GM18909 (cell line): ENCODE data around the gene LSM7.

Experiments used
- ATAC-seq: cut with Tn5 transposase; IDR thresholded peaks from one replicate; pipeline ENCODE4 v1.9.1; 2021; ENCODE audit warnings: mild to moderate bottlenecking; ENCODE audit not compliant: unreplicated experiment, poor library complexity

The LSM7 gene

DNA sequence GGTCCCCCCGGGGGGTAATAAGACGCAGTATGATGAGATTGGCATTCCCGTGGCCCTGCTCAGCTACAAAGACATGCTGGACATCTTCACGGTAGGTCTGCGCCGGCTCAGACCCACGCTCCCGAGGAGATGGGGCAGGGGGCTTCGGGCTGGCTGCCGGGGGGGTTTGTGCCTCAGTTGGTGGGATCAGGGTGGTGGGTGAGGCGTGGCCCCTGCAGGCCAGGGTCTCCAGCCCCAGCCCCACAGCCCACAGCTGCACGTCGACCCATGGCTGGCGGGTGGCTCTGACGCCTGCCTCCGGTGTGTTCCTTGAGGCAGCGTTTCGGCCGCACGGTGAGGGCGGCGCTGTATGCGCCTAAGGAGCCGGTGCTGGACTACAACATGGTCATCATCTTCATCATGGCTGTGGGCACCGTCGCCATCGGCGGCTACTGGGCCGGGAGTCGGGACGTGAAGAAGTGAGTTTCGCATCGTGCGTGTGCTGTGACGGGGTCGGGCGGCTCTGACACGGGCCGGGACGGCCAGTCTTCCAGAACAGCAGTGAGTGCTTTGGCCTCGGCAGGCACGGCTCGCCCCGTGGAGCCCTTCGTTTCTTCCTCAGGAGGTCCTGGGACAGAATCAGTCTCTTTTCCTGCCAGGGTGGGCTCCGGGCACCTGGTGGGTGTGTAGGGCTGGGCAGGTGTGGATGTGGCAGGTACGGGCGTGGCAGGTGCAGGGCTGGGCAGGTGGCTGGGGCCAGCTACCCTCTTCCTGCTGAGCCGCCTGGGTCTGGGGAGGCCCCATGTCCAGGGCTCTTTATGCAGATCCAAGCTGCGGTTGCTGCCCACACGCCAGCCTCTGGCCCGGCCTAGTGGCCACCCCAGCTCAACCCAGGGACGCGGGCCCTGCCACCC is 10.6 kb upstream of the LSM7 start:
- ATAC-seq: no peak

DNA sequence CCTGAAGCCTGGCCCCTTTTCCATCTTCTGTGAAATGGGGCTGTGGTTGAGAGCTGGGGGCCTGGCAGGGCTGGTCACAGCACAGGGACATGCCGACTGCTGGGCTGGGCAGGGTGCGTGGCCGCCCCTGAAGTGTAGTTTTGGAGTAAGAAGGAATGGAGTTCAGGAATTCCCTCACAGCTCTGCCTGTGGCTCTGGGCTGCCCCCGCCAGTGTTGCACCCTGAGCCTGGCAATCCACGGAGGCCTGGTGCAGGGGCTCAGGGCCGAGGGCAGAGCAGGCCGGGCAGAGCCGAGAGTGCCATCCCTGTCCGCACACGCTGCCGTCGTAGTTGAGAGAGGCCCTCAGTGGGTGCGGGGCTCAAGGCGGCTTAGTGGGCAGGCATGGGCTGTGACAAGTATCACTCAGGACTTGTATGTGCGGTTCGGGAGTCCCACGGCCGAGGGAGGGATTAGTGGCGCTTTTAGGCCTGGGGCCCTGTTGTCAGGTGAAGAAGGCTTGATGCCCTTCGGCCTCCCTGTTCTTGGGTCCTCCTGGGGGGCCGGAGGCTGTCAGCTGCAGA is 9.7 kb upstream of the LSM7 start:
- ATAC-seq: no peak

DNA sequence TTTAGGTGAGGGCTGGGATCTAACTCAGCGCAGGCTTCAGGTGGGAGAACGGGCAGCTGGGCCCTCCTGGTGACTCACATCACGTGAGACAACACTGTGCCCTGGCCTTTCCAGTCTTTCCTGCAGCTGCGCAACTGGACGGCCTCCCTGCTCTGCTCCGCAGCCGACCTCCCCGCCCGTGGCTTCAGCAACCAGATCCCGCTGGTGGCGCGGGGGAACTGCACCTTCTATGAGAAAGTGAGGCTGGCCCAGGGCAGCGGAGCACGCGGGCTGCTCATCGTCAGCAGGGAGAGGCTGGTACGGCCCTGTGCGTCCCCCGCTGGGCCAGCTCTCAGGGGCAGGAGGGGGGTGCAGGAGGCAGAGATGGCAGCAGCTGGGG is 8.9 kb upstream of the LSM7 start:
- no peak for ATAC-seq

DNA sequence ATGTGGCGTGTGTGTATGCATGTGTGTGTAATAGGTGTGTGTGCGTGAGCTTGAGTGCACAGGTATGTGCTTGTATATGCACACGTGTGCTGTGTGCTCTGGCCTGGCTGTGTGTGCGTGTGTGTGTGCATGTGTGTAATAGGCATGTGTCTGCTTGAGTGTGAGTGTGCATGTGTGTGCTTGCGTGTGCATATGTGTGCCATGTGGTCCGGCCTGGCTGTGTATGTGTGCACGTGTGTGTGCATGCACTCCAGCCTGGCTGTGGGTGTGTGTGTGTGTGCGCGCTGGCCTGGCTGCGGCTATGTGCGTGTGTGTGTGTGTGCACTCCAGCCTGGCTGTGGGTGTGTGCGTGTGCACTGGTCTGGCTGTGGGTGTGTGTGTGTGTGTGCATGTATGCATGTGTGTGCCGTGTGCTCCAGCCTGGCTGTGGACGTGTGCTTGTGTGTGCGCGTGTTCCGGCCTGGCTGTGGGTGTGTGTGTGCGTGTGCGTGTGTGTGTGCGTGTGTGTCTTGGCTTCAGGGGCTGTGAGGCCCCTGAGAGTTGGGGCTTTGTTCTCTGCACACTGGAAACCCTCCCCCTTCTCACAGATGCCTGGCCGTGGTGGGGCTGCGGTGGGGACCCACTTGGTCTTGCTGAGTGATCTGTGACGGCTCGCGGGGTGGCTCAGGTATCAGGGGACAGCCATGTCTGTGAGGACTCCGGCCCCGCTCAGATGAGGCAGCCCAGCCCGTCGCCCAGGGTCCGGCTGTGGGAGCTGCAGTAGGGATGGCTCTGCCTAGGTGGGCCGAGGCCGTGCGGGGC is 8.3 kb upstream of the LSM7 start:
- no peak for ATAC-seq

DNA sequence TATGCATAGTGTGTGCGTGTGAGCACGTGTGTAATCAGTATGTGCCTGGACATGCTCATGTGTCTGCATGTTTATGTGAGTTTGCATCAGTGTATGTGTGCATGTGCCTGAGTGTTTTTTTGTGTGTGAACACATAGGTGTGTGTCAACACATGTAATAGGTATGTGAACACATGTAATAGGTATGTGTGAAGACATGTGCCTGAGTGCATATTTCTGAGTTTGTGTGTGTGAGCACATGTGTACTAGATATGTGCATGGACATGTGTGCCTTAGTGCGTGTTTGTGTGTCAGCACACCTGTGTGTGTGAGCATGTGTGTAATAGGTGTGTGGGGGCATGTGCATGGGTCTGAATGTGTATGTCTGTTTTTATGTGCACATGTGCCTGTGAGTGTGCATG is 7.5 kb upstream of the LSM7 start:
- ATAC-seq: no peak

DNA sequence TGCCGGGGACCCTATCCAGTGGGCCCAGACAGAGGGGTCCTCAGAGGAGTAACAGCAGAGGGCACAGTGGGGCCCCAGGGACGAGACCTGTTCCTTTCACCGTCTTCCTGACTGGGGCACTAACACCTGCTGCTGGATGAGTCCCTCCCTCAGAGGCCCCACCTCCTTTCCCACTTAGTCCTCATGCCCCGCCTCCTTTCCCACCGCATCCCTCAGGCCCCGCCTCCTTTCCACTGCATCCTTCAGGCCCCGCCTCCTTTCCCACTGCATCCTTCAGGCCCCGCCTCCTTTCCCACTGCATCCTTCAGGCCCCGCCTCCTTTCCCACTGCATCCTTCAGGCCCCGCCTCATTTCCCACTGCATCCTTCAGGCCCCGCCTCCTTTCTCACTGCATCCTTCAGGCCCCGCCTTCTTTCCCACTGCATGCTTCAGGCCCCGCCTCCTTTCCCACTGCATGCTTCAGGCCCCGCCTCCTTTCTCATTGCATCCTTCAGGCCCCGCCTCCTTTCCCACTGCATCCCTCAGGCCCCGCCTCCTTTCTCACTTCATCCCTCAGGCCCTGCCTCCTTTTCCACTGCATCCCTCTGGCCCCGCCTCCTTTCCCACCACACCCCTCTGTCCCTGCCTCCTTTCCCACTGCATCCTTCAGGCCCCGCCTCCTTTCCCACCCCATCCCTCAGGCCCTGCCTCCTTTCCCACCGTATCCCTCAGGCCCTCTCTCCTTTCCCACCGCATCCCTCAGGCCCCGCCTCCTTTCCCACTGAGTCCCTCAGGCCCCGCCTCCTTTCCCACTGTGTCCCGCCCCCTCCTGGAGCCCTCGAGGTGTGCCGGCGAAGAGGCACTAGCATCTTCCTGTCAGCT is 6.8 kb upstream of the LSM7 start:
- no peak for ATAC-seq

DNA sequence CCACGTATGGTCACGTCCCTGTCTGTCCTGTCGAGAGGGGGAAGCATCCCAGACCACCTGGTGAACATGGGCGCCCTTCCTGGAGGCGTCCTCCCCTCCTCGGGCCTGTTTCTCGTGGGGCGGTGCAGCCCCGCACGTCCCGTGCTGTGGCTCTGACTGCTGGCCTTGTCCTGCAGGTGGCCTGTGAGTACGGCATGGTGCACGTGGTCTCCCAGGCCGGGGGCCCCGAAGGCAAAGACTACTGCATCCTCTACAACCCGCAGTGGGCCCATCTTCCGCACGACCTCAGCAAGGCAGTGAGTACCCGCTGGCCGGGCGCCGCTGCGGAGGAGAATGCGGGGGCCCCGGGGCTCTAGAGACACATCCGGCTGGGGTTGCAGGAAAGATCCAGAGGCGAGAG is 6.0 kb upstream of the LSM7 start:
- no peak for ATAC-seq

DNA sequence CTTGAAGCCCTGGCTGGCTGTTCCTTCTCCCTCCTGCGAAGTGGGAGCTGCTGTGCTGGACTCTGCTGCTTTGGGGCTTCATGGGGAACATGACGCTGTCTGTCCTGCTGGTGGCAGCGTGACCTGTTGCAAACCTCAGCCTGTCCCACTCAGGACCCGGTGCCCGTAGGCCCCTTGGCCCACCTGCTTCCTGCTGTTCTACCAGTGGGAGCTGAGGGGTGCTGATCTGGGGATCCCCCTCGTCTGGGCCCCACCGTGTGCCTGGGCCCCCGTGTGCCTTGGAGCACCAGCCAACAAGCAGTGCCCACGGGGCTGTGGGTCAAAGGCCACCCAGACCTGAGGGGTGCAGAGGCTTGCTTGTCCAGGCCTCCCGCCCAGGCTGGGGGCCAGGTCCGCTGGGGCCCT is 5.4 kb upstream of the LSM7 start:
- ATAC-seq: no peak

DNA sequence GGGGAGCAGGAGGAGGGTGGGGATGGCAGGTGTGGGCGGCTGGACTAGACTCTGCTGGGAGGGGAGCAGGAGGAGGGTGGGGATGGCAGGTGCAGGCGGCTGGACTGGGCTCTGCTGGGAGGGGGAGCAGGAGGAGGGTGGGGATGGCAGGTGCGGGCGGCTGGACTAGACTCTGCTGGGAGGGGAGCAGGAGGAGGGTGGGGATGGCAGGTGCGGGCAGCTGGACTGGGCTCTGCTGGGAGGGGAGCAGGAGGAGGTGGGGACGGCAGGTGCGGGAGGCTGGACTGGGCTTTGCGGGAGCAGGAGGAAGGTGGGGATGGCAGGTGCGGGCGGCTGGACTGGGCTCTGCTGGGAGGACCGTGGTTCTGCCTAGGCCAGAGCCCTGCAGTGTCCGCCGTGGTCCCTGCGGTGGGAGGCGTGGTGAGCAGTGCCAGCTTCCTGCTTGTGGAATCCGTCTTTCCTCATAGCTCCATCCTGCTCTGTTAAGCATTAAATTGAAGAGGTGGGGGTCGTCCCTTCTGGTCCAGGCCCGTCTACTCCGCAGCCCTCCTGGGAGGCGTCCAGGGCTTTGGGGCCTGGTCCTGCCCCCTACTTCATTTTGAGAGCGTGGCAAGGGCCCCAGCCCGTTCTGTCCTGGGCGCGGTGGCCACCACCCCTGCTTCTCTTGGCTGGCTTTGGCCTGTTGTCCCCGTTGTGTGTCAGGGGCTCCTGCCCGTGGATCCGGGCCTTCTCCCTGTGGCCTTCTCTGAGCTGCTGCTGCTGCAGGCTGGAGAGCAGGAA is 4.8 kb upstream of the LSM7 start:
- no peak for ATAC-seq

DNA sequence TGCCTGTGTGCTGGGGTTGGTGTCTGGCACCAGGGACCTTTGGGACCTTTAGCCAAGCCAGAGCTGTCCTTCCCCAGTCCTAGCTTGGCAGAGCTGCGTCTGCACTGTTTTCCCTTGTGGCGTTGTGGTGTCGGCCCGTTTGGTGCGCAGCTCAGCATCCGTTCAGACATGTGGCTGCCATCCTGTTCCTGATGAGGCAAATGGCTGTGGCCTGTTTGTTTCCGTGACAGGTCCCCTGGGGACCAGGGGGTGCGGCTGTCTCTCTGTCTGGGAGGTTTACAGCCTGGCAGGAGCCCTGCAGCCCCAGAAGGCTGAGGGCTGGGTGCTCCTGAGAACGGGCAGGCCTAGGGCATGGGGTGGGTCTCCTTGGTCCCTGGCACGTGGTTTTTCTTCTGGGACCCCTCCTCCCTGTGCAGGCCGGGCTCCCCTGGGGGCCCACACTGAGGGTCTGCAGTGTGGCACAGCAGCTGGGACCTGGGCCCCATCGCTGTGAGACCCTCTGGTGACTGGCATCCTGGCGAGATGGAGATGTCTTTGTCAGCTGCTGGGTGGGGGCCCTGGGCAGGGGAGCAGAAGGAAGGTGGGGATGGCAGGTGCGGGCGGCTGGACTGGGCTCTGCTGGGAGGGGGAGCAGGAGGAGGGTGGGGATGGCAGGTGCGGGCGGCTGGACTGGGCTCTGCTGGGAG is 4.1 kb upstream of the LSM7 start:
- no peak for ATAC-seq

DNA sequence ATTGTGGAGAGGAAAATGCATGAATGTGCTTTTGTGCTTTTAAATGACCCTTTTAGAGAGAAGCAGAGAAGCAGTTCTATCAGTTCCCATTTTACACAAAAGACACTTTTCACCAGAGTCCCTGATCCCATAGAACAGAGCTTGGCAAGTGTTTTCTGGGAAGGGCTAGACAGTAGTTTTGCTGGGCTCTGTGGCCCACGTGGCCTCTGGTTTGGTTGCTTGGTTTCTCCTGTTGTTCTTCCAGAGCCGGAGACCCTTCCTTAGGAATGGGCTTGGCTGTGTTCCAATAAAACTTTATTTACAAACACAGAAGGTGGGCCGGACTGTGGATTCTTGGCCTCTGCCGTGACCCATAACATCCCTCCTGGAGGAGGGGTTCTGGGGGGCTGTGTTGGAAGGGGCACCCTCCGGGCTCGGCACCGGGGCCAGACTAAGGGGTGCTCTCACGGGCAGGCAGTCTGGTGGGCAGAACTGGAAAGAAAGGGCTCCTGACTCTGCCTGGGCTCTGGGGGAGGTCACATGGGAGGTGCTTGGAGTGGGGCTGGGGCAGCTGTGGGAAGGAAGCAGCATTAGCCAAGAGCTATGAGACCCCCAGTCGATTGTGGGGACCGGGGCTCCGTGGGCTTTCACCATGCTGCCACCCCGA is 3.3 kb upstream of the LSM7 start:
- no peak for ATAC-seq

DNA sequence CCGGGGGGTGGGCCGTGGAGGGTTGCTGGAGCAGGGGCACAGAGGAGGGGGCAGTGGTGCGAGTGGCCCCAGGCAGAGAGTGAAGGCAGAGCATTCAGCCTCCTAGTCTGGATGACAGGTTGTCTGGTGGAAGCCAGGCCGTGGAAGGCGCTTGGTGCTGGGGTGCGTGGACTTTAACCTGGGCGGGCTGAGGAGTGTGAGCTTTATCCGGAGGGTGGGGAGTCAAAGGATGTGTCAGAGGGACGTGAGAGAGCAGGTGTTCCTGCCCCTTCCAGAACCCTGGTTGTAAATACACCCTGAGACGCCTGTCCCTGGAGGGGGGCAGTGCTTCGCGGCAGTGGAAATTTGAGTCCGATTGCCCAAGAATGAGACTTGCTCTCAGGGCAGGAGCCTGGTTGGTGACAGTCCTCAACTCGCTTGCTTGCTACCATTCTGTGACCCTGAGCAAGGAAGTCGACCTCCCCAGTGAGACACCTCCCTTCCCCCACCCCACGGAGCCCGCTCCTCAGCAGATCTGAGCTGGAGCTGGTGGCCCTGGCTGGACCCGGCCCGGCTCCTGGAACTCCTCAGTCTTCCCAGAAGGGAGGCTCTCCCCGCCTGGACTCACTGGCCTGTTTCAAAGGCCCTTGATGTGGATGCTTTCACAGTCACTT is 2.4 kb upstream of the LSM7 start:
- no peak for ATAC-seq

DNA sequence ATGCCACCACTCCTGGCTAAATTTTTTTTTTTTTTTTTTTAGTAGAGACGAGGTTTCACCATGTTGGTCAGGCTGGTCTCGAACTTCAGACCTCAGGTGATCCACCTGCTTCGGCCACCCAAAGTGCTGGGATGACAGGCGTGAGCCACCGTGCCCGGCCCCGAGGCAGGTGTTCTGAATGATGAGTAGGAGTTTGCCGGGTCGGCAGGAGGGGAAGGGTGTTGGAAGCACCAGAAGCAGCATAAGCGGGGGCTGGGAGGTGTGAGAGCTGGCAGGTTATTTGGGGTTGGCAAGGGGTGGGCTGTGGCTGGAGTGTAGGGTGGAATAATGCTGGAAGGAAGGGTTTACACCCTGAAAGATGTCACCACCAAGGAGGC is 1.9 kb upstream of the LSM7 start:
- no peak for ATAC-seq

DNA sequence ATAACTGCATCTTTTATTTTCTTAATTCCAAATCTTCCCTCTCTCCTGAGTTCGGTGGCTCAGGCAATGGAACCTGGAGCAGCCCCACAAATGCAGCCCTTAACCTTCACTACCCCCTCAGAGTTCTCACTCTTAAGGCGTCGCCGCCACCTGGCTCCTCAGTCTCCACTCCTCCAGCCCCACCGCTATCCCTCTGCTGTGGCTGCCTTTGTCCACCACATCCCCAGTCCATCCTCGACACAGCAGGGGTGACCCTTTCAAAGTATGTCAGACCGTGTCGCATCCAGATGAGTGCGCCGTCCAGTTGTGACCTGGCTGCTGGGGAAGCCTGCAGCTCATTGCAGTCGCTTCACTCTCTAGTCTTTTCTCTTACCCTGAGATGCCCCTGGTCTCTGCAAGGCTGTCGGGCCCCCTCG is 1.1 kb upstream of the LSM7 start:
- no peak for ATAC-seq

DNA sequence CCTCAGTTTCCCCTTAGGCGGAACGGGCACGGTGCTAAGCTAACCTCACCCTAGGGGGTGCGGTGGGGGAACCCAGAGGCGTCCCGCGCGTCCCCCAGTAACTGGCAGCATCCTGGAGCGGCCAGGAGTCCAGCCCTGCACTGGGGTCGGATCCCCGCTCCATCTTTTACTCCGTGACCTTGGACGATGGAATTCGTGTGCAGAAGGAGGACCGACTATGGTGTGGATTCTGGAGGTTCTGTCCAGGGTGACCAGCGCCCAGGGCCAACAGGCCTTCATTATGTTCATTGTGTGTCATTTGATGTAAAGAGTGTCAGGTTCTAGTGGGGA is 728 bp upstream of the LSM7 start:
- no peak for ATAC-seq

DNA sequence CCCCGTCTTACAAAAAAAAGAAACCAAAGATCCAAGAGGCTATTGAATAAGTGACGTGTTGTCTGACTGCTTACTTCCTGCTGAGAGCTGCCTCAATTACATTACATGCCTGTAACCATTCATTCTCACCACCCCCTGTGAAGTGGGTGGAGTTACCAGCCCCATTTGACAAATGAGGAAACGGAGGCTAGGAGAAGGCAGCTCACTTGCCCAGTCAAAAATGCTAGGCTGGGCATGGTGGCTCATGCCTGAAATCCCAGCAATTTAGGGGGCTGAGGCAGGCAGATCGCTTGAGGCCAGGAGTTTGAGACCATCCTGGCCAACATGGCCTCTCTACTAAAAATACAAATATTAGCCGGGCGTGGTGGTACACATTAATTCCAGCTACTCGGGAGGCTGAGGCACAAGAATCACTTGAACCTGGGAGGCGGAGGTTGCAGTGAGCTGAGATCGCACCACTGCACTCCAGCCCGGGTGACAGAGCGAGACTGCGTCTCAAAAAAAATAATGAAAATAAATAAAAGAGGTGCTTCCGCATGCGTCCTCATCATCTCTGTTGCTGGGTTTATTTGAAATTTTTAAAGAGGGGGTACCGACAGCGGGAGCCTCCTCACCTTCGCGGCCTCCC is 499 bp downstream of the LSM7 start:
- ATAC-seq: no peak

DNA sequence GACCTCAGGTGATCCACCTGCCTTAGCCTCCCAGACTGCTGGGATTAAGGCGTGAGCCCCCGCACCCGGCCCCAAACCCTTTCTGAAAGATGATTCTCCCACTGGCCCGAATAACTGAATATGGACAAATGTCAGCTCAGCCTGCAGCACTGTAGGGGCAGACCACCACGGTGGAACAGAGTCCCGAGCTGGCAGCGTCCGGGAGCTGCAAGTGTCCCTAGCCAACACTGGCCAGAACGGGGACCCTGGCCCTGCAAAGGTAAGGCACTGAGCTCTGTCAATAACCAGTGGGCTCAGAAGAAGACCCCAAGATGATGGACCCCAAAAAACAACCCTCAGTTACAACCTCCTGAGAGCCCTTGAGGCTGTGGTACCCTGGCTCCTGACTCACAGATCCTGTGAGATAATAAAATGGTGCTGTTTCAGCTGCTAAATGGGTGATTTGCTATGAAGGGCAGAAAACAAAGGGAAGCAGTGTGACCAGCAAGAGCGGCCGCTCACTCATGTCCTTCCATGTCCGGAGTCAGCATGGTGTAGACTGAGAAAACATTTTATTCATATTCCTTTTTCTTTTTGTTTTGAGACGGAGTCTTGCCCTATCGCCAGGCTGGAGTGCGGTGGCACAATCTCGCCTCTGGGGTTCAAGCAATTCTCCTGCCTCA is 1.6 kb downstream of the LSM7 start:
- no peak for ATAC-seq
